Muscle of arm (tissue), 12 donors: Measurements from ENCODE around the gene TTLL13. TPM values are rescaled to one million over a fixed set of nuclear protein-coding genes. Genes with fewer than 3 reads are reported as not detected.

Experiments
- DNase-seq: peaks from one replicate; pipeline ENCODE4 v3.0.0-alpha.2; 2013
- polyA plus RNA-seq, 12 donors: library from polyadenylated mRNA; unstranded; fragments of 120-200 nt; gene quantifications; one replicate each; pipeline ENCODE4 v1.2.1, GENCODE V29; 2013; ENCODE audit not compliant: insufficient read length in 12 of 12

TTLL13 gene
- polyA plus RNA-seq, 12 donors, result 0.08 to 0.36 (median 0.21) TPM; not detected in 4

GRCh38 chr15:90214553-90215196 is 34.7 kb upstream of the TTLL13 start:
- DNase-seq, result no peak

GRCh38 chr15:90217671-90218394 is 31.5 kb upstream of the TTLL13 start:
- no peak for DNase-seq

GRCh38 chr15:90219421-90220141 is 29.8 kb upstream of the TTLL13 start:
- DNase-seq, result no peak

GRCh38 chr15:90221246-90221900 is 28.0 kb upstream of the TTLL13 start:
- peak; percentile 60 for DNase-seq

- DNase-seq, result no peak
Measured at GRCh38 chr15:90222547-90222946, 26.8 kb upstream of the TTLL13 start.

- DNase-seq, result no peak
Measured at GRCh38 chr15:90223441-90224165, 25.8 kb upstream of the TTLL13 start.

- DNase-seq, result no peak
Measured at GRCh38 chr15:90225047-90225446, 24.3 kb upstream of the TTLL13 start.

GRCh38 chr15:90225504-90226234 is 23.7 kb upstream of the TTLL13 start:
- DNase-seq, result no peak

GRCh38 chr15:90227336-90227735 is 22.0 kb upstream of the TTLL13 start:
- no peak for DNase-seq

- no peak for DNase-seq
Measured at GRCh38 chr15:90227816-90228772, 21.3 kb upstream of the TTLL13 start.

- DNase-seq, result no peak
Measured at GRCh38 chr15:90228960-90229359, 20.4 kb upstream of the TTLL13 start.

- DNase-seq, result no peak
Measured at GRCh38 chr15:90230071-90230494, 19.3 kb upstream of the TTLL13 start.

- DNase-seq, result no peak
Measured at GRCh38 chr15:90230610-90231009, 18.7 kb upstream of the TTLL13 start.

GRCh38 chr15:90231028-90232017 is 18.0 kb upstream of the TTLL13 start:
- DNase-seq, result no peak

GRCh38 chr15:90232196-90232595 is 17.2 kb upstream of the TTLL13 start:
- no peak for DNase-seq

GRCh38 chr15:90232941-90233386 is 16.4 kb upstream of the TTLL13 start:
- DNase-seq, result no peak

GRCh38 chr15:90233387-90234095 is 15.8 kb upstream of the TTLL13 start, which contains the start of gene CIB1:
TSS of gene CIB1 (minus strand) at chr15:90233941. CDS start at chr15:90233885, 56 bp downstream.
- peak; percentile 96 for DNase-seq
